ENCODE results near the gene MTHFD2L.

MTHFD2L gene

DNA sequence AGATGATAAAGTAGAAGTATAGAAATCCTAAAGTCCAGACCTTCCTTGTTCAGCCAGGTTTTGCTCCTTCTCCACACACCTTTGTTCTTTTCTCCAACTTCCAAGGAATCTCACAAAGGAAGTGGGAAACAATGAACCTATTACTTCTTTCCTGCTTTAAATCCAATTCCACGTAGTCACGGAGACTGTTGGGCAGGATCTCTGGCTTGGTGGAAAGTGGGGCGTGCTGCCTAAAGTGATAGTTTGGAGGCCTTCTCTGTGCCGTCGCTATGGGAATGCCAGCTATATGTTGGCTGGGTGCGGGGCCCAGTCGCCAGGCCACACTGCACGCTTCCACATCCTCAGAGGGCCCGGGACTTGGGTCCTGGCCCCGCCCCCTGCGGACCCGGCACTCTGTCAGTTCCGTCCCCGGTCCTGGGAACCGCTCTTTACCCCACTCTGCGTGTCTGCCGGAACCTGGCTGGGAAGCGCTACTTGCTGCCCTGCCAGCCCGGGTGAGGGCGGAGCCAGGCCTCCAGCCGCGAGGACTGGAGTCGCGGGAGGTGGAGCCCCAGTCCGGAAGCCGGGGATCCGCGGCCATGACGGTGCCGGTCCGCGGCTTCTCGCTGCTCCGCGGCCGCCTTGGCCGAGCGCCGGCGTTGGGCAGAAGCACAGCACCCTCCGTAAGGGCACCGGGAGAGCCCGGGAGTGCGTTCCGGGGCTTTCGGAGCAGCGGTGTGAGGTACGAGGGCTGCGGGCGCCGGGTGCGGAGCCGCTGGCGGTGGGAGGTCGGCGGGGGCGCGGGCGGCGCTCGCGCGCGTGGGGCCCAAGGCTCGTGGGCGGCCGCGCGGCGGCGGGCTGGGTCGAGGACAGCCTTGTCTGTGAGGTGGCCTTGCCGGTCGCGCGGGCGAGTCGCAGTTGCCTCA is at the start of gene MTHFD2L:
Gene MTHFD2L (plus strand): TSS at position 558 of the 905 bp plus-strand sequence. CDS start 21 bp downstream, at position 579.
- TF ChIP-seq, protein P1, sequence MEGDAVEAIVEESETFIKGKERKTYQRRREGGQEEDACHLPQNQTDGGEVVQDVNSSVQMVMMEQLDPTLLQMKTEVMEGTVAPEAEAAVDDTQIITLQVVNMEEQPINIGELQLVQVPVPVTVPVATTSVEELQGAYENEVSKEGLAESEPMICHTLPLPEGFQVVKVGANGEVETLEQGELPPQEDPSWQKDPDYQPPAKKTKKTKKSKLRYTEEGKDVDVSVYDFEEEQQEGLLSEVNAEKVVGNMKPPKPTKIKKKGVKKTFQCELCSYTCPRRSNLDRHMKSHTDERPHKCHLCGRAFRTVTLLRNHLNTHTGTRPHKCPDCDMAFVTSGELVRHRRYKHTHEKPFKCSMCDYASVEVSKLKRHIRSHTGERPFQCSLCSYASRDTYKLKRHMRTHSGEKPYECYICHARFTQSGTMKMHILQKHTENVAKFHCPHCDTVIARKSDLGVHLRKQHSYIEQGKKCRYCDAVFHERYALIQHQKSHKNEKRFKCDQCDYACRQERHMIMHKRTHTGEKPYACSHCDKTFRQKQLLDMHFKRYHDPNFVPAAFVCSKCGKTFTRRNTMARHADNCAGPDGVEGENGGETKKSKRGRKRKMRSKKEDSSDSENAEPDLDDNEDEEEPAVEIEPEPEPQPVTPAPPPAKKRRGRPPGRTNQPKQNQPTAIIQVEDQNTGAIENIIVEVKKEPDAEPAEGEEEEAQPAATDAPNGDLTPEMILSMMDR (IDR thresholded peaks at IDR 0.05; ENCODE audit: poor library complexity, severe bottlenecking) = no peak
- peak; percentile 97 for ATAC-seq (ENCODE audit: low read depth)
- H3K9me3 ChIP-seq (ENCODE audit: severe bottlenecking) = no peaks in the 10 kb centered on the region

DNA sequence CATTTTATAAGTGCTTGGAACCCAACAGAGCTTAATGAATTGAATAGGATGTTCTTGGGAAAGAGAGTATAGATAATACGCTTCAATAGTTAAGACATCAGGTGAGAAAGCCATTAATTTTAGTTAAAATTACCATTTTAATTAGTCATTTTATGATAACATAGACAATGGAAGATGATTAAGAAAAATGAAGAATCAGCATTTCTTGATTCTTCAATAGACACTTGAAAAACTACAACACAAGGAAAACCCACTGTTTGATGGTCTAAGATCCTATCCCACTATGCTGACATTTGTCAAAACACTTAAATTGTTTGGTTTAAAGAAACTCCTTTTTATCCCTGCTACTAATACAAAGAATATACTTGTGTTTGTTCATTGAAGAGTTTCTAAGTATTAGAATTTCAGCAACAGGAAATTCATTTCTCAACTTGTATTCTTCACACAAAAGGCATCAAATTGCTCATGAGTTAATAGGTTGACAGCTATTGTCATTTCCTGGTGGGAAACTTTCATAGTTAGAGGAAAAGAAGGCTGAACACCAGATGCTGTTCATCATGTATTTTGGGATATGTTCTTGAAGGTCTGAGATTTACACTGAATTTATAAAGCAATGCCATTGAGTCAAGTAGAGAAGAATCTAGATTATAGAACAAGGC is 49.3 kb upstream of the MTHFD2L start:
- Histone ChIP-seq H3K9me3 (ENCODE audit: severe bottlenecking) (no peaks in the 10 kb centered on the region), H3K36me3 (ENCODE audit: low read depth) (no peaks in the 10 kb centered on the region), H3K27ac (ENCODE audit: poor library complexity, severe bottlenecking) (peak overlapping the region; percentile 100), H3K4me3 (ENCODE audit: severe bottlenecking) (no peak overlapping the region), H3K27me3 (ENCODE audit: insufficient read depth, poor library complexity, severe bottlenecking) (no peaks in the 10 kb centered on the region), H3K4me1 (ENCODE audit: insufficient read depth, poor library complexity, severe bottlenecking) (peaks cover 62% of the 10 kb centered on the region)
- no peak for ATAC-seq (ENCODE audit: low read depth)
- TF ChIP-seq, protein P1 (IDR thresholded peaks at IDR 0.05; ENCODE audit: poor library complexity, severe bottlenecking) = no peak
- DNase-seq (ENCODE audit: low spot score) = no peak

More for the DNA sequence above, at the start of gene MTHFD2L:
- Histone ChIP-seq H3K4me1 (ENCODE audit: insufficient read depth, poor library complexity, severe bottlenecking) (peaks cover 16% of the 10 kb centered on the region), H3K36me3 (ENCODE audit: low read depth) (peaks cover 34% of the 10 kb centered on the region), H3K27ac (ENCODE audit: poor library complexity, severe bottlenecking) (peak within 1 kb of the TSS; percentile 85), H3K27me3 (ENCODE audit: insufficient read depth, poor library complexity, severe bottlenecking) (no peaks in the 10 kb centered on the region), H3K4me3 (ENCODE audit: severe bottlenecking) (peak within 1 kb of the TSS; percentile 97)
- DNase-seq (ENCODE audit: low spot score) = peak; percentile 97

DNA sequence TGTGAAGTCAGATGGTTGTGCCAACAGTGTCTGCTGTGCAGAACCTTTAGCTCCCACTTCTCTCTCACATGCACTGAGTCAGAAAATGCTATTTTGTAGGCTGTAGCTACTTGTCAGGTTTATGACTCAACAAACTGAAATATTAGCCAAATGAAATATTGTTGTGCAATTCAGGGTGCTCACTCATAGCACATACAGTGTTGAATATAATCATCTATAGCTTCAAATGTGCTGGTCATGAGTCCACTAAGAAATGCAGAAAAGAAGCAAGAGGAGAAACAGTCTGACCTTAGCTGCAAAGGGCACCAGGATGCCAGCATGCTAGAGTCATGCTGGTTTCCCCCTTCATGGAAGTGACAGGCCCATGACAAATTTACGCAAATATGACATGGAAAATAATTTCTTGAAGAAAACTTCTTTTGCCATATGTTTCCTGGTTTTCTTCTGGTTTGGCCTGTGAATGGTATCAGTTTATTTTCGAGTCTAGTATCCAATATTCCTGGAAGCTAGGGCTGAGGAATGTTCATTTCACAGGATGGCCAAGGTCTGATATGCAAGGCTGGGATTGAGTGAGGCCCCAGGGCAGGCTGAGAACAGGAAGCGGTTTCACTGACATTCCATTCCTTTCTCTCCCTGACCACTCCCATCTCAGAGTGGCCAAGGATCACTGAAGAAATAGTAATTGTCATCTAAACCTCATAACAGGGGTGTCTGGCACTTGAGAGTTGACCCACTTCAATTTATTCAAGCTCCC is 48.6 kb upstream of the MTHFD2L start:
- ATAC-seq (ENCODE audit: low read depth) (peak; percentile 78), DNase-seq (ENCODE audit: low spot score) (peak; percentile 87)
- H3K36me3 ChIP-seq (ENCODE audit: low read depth) = no peaks in the 10 kb centered on the region
- peak overlapping the region; percentile 100 for H3K27ac ChIP-seq (ENCODE audit: poor library complexity, severe bottlenecking)
- peaks cover 68% of the 10 kb centered on the region for H3K4me1 ChIP-seq (ENCODE audit: insufficient read depth, poor library complexity, severe bottlenecking)
- H3K4me3 ChIP-seq (ENCODE audit: severe bottlenecking) = no peak overlapping the region
- H3K9me3 ChIP-seq (ENCODE audit: severe bottlenecking) = no peaks in the 10 kb centered on the region
- TF ChIP-seq, protein P1 (IDR thresholded peaks at IDR 0.05; ENCODE audit: poor library complexity, severe bottlenecking) = no peak
- no peaks in the 10 kb centered on the region for H3K27me3 ChIP-seq (ENCODE audit: insufficient read depth, poor library complexity, severe bottlenecking)

DNA sequence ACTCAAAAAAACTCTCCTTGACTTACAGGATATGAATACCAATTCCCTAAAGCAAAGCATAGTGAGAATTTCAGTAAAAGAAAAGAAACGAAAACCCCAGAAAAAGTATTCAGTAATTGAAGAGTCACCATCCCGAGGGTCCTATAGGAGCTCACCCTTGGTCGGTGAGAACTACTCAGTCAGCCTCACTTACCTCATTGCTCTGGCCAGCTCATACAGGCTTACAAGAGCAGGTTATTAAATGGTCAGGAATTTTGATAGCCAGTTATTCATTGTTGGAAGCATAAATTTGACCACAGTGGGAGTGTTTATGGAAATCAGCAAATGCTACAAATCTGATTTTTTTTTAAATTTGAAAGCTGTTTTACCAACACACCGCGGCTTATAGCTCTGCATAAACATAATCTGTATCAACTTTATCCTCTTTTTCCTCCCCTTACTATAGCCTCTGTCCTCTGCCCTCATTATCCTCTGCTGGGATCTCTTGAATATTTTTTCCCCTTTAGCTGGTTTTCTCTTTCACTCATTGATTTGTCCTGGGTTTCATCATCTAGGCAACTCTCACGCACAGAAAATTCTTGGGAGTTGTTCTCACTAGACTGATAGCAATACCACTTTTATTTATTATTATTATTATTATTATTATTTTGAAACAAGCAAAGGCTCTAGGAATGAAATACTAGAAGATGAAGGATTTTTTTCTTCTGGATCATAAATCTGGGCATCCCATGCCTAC is 47.9 kb upstream of the MTHFD2L start:
- Histone ChIP-seq H3K4me3 (ENCODE audit: severe bottlenecking) (no peak overlapping the region), H3K27ac (ENCODE audit: poor library complexity, severe bottlenecking) (peak overlapping the region; percentile 100), H3K4me1 (ENCODE audit: insufficient read depth, poor library complexity, severe bottlenecking) (peaks cover 75% of the 10 kb centered on the region)

More for the DNA sequence above, 47.9 kb upstream of the MTHFD2L start:
- Histone ChIP-seq H3K36me3 (ENCODE audit: low read depth) (no peaks in the 10 kb centered on the region), H3K9me3 (ENCODE audit: severe bottlenecking) (no peaks in the 10 kb centered on the region), H3K27me3 (ENCODE audit: insufficient read depth, poor library complexity, severe bottlenecking) (no peaks in the 10 kb centered on the region)
- TF ChIP-seq, protein P1 (IDR thresholded peaks at IDR 0.05; ENCODE audit: poor library complexity, severe bottlenecking) = no peak
- DNase-seq (ENCODE audit: low spot score) (peak; percentile 77), ATAC-seq (ENCODE audit: low read depth) (peak; percentile 77)
